C4-2B (cell line): Measurements from ENCODE around the gene ASTN1.

Experiments used
- CTCF ChIP-seq: fragments of 450-650 bp; conservative IDR thresholded peaks from 2 replicates; pipeline ENCODE4 v1.5.1; 2017; ENCODE audit warnings: mild to moderate bottlenecking
- ZFX ChIP-seq: fragments of 450-650 bp; IDR thresholded peaks from 2 replicates; pipeline ENCODE4 v1.6.1; 2017

- TF ChIP-seq CTCF = no peak
- no peak for TF ChIP-seq ZFX
Observed at GRCh38 chr1:177124577-177125278, 39.8 kb downstream of the ASTN1 start.
